Inflammatory macrophage (primary cell): ENCODE results near the gene PSPN.
"Not testable (repeated sequence)": the region's sequence is repeated elsewhere in the genome, so short reads cannot be mapped to it uniquely, and the experiment has no call there.

Experiments used
- DNase-seq, 2 donors: peaks; one replicate each; pipeline ENCODE4 v3.0.0-alpha.2; 2020 to 2022

The PSPN gene

GRCh38 chr19:6402837-6403608 lies 27.3 kb upstream of the PSPN start:
- DNase-seq = no peak

- DNase-seq = no peak
These were observed 26.3 kb upstream of the PSPN start for GRCh38 chr19:6402058-6402457.

- DNase-seq = not testable (repeated sequence)
These were observed 24.6 kb upstream of the PSPN start for GRCh38 chr19:6400062-6400944.

GRCh38 chr19:6396305-6396704 lies 20.6 kb upstream of the PSPN start:
- DNase-seq = no peak

GRCh38 chr19:6394831-6395230 lies 19.1 kb upstream of the PSPN start:
- DNase-seq = no peak

GRCh38 chr19:6393983-6394412 lies 18.3 kb upstream of the PSPN start:
- DNase-seq = no peak

- peak; percentile 90 to 92 for DNase-seq
These were observed 17.6 kb upstream of the PSPN start, which contains the start of gene GTF2F1 for GRCh38 chr19:6393074-6393982. GTF2F1 (minus strand) TSS chr19:6393164; CDS start chr19:6392995, 169 bp downstream.

- DNase-seq = no peak
These were observed 16.7 kb upstream of the PSPN start for GRCh38 chr19:6392221-6393073.

GRCh38 chr19:6387372-6387771 lies 11.6 kb upstream of the PSPN start:
- no peak for DNase-seq

GRCh38 chr19:6384381-6384780 lies 8.6 kb upstream of the PSPN start:
- no peak for DNase-seq

GRCh38 chr19:6383188-6383587 lies 7.5 kb upstream of the PSPN start:
- DNase-seq = no peak

- DNase-seq = no peak
These were observed 5.5 kb upstream of the PSPN start for GRCh38 chr19:6381030-6381750.

- DNase-seq = no peak
These were observed 4.0 kb upstream of the PSPN start for GRCh38 chr19:6379744-6380143.

GRCh38 chr19:6378486-6378885 lies 2.8 kb upstream of the PSPN start:
- no peak for DNase-seq

- DNase-seq = no peak
These were observed 2.3 kb upstream of the PSPN start for GRCh38 chr19:6378041-6378440.

GRCh38 chr19:6376512-6377190 lies 918 bp upstream of the PSPN start:
- DNase-seq = no peak

GRCh38 chr19:6374711-6375410 lies 872 bp downstream of the PSPN start:
- DNase-seq = no peak

GRCh38 chr19:6374161-6374709 lies 1.5 kb downstream of the PSPN start:
- DNase-seq = no peak

GRCh38 chr19:6373813-6374108 lies 2.0 kb downstream of the PSPN start:
- no peak for DNase-seq
